ENCODE data around the gene ADAMTS15. TPM values are rescaled to one million over a fixed set of nuclear protein-coding genes. Genes with fewer than 3 reads are reported as not detected.
"Not testable (repeated sequence)": the region's sequence is repeated elsewhere in the genome, so short reads cannot be mapped to it uniquely, and the experiment has no call there.

The ADAMTS15 gene
- total RNA-seq, 1 donor from 2014 or later: 9.9 TPM

DNA sequence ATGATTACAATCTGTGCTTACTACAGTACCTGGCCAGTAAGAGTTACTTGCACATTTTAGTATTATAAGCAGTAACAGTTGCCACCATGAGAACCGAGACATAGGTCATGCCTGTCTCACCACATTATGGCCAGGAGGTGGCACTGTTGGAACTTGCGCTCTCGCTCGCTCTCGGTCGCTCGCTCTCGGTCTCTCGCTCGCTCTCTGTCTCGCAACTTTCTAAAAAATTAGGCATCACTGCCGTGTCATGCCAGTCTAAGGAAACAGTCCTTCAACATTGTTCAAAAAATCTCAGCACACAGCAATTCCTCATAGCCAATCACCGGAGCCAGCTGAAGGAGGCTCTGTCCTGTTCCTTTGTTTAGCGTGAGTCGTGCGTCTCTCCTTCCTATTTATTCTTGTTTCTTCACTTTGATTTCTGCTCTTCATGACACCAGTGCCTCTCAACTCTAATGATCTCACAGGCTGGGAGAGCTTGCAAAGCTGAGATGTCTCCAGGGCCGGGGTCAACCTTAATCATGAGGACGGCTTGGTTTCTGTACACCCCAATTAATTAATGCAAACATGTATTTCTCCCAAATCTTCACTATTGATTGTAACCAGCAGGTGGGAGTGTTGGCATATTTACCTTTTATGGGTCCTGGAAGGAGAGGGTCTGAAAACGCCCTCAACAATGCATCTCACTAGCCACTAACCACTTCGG is 13.8 kb upstream of the ADAMTS15 start:
- no peaks in the 10 kb centered on the region for H3K9me3 Mint-ChIP-seq
- peak in 1 of 2 experiments; percentile 81 for DNase-seq (ENCODE audit: low spot score in 2 of 2, unreplicated experiment in 2 of 2)
- H3K4me1 Mint-ChIP-seq: peaks cover 25% of the 10 kb centered on the region
- H3K27ac Mint-ChIP-seq: no peak overlapping the region
- H3K36me3 Mint-ChIP-seq: no peaks in the 10 kb centered on the region
- H3K4me3 Mint-ChIP-seq: no peak overlapping the region
- peaks cover 17% of the 10 kb centered on the region for H3K27me3 Mint-ChIP-seq (ENCODE audit: low read depth)
- TF ChIP-seq, protein P1, sequence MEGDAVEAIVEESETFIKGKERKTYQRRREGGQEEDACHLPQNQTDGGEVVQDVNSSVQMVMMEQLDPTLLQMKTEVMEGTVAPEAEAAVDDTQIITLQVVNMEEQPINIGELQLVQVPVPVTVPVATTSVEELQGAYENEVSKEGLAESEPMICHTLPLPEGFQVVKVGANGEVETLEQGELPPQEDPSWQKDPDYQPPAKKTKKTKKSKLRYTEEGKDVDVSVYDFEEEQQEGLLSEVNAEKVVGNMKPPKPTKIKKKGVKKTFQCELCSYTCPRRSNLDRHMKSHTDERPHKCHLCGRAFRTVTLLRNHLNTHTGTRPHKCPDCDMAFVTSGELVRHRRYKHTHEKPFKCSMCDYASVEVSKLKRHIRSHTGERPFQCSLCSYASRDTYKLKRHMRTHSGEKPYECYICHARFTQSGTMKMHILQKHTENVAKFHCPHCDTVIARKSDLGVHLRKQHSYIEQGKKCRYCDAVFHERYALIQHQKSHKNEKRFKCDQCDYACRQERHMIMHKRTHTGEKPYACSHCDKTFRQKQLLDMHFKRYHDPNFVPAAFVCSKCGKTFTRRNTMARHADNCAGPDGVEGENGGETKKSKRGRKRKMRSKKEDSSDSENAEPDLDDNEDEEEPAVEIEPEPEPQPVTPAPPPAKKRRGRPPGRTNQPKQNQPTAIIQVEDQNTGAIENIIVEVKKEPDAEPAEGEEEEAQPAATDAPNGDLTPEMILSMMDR (IDR thresholded peaks at IDR 0.05; ENCODE audit: unreplicated experiment): peak; percentile 95

DNA sequence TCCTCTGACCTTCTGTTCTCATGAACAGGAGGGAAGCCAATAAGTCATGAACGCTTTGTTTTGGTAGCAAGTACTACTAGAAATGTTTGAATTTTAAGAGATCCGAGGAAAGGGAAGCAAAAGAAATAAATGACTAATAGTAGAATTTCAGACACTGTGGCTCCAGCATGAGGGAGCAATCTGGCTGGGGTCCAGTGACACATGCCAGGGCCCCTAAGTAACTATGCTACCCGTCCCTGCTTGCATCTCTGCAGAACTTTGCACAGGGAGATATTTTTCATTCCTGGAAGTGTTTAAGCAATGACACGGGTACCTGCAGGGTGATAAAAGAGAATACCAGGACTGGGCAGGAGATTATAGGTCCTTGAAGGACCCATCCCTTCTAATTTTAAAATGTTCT is 12.8 kb upstream of the ADAMTS15 start:
- TF ChIP-seq, protein P1 (IDR thresholded peaks at IDR 0.05; ENCODE audit: unreplicated experiment): no peak
- Mint-ChIP-seq H3K4me1 (peaks cover 25% of the 10 kb centered on the region), H3K36me3 (peaks cover 2% of the 10 kb centered on the region), H3K27ac (peak overlapping the region; percentile 71), H3K9me3 (peaks cover 3% of the 10 kb centered on the region), H3K27me3 (ENCODE audit: low read depth) (peaks cover 7% of the 10 kb centered on the region), H3K4me3 (no peak overlapping the region)
- DNase-seq (ENCODE audit: low spot score in 2 of 2, unreplicated experiment in 2 of 2): no peak

DNA sequence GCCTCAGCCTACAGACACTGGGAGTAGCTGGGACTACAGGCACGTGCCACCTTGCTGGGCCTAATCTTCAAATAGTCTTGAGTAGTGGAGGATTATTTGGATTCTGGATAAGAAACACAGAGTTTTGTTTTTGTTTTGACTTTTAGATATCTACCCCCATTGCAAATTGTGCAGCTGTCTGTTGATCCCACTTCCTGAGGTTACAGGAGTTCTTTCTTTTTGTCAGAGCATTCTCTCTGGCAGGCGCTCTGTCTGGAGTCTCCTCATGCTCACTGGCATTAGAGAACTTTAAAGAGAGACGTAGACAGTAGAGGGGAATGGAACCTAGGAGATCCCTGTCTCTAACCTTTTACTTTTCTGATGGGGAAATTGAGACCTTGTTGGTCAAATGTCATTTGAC is 12.3 kb upstream of the ADAMTS15 start:
- H3K27ac Mint-ChIP-seq: peak overlapping the region; percentile 3
- H3K4me1 Mint-ChIP-seq: peaks cover 25% of the 10 kb centered on the region
- H3K36me3 Mint-ChIP-seq: peaks cover 2% of the 10 kb centered on the region
- no peak for DNase-seq (ENCODE audit: low spot score in 2 of 2, unreplicated experiment in 2 of 2)
- peaks cover 3% of the 10 kb centered on the region for H3K27me3 Mint-ChIP-seq (ENCODE audit: low read depth)
- H3K9me3 Mint-ChIP-seq: peaks cover 3% of the 10 kb centered on the region
- TF ChIP-seq, protein P1 (IDR thresholded peaks at IDR 0.05; ENCODE audit: unreplicated experiment): no peak
- H3K4me3 Mint-ChIP-seq: no peak overlapping the region

DNA sequence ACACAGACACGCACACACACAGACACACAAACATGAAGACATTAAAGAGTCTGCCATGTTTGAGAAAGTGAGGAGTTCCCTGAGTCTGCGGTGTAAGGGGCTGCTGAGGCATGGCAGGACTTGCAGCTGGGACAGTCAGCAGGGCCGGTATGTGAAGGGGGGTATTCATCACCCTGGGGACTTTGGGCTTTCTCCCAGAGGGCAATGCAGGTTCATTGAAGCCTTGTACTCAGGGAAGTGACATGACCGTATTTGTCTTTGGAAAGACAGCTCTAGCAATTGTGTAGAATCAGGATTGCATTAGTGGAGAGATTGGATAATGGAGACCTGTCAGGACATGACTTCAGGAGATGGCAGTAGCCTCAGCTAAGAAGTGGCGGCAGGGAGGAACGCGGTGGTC is 10.6 kb upstream of the ADAMTS15 start:
- Mint-ChIP-seq H3K4me3 (no peak overlapping the region), H3K4me1 (peaks cover 34% of the 10 kb centered on the region), H3K36me3 (peaks cover 2% of the 10 kb centered on the region), H3K27me3 (ENCODE audit: low read depth) (peaks cover under 1% of the 10 kb centered on the region), H3K9me3 (peaks cover 7% of the 10 kb centered on the region), H3K27ac (no peak overlapping the region)
- no peak for DNase-seq (ENCODE audit: low spot score in 2 of 2, unreplicated experiment in 2 of 2)
- TF ChIP-seq, protein P1 (IDR thresholded peaks at IDR 0.05; ENCODE audit: unreplicated experiment): no peak

DNA sequence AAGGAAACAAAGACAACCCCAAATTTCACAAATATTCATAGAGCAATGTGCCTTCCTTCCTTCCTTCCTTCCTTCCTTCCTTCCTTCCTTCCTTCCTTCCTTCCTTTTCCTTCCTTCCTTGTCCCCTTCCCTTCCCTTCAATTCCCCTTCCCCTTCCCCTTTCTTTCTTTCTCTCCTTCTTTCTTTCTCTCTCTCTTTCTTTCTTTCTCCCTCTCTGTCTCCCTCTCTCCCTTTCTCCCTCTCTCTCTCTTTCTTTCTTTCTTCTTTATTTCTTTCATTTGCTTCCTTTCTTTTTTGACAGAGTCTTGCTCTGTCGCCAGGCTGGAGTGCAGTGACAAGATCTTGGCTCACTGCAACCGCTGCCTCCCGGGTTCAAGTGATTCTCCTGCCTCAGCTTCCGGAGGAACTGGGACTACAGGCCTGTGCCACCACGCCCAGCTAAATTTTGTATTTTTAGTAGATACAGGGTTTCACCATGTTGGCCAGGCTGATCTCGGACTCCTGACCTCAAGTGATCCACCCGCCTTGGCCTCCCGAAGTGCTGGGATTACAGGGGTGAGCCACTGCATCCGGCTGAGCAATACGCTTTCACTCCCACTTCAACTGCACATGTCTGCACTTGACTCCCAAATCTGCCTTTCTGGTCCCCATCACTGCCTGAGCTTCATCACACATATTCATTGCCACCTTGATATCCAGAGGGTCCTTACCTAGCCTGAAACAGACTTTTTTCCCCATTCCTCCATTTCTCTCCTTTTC is 9.9 kb upstream of the ADAMTS15 start:
- peaks cover 37% of the 10 kb centered on the region for H3K4me1 Mint-ChIP-seq
- not testable (repeated sequence) for DNase-seq (ENCODE audit: low spot score in 2 of 2, unreplicated experiment in 2 of 2); H3K4me3 Mint-ChIP-seq; H3K27ac Mint-ChIP-seq; H3K36me3 Mint-ChIP-seq; H3K9me3 Mint-ChIP-seq; H3K27me3 Mint-ChIP-seq (ENCODE audit: low read depth)

DNA sequence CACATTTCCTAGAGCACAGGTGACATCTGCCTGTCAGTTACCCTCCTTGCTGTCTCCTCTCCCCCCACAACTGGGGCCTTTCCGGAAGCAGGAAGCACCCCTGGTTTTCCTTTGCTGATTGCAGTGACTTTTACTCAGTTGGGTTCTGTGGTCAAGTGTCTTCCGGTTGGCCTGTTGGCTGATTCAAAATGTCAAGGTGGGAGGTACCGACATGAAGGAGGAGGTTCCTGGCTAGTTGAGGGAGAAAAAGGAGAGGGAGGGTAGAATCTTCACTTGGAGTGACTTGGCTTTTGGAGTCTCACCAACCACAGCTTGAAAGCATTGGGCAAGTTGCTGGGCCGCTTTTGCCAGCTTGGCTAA is 9.3 kb upstream of the ADAMTS15 start:
- TF ChIP-seq, protein P1 (IDR thresholded peaks at IDR 0.05; ENCODE audit: unreplicated experiment): no peak

More for the DNA sequence above, 9.3 kb upstream of the ADAMTS15 start:
- peaks cover 37% of the 10 kb centered on the region for H3K4me1 Mint-ChIP-seq
- DNase-seq (ENCODE audit: low spot score in 2 of 2, unreplicated experiment in 2 of 2): no peak
- no peak overlapping the region for H3K4me3 Mint-ChIP-seq
- H3K36me3 Mint-ChIP-seq: peaks cover 2% of the 10 kb centered on the region
- no peaks in the 10 kb centered on the region for H3K27me3 Mint-ChIP-seq (ENCODE audit: low read depth)
- no peak overlapping the region for H3K27ac Mint-ChIP-seq
- peaks cover 7% of the 10 kb centered on the region for H3K9me3 Mint-ChIP-seq

Data from mesothelial cell of epicardium (in vitro differentiated cells).